Measurements from ENCODE around the gene MAP7.

GRCh38 chr6:136553166-136553787 lies 3.1 kb upstream of the MAP7 start:
- TF ChIP-seq CTCF (conservative IDR thresholded peaks at IDR 0.05), result no peak
- no peak for TF ChIP-seq ZFX (IDR thresholded peaks at IDR 0.05)
